RWPE1 (cell line): Measurements from ENCODE around the gene KRTAP29-1.

ENCODE experiments used
- CTCF ChIA-PET: fragments of 350-600 bp; sonication (Branson Sonifier 250); formaldehyde crosslinking; extraction: SDS; loops from one replicate; lab custom pipeline; 2021; lab: Yijun Ruan, JAX
- POLR2A ChIA-PET: fragments of 400-600 bp; formaldehyde crosslinking; extraction: SDS; loops from one replicate; lab custom pipeline; 2020; ENCODE audit warnings: antibody characterized with exemption; ENCODE audit not compliant: low non-redundant PET; lab: Yijun Ruan, JAX
- DNase-seq: peaks from one replicate; pipeline ENCODE4 v3.0.0; 2012; ENCODE audit warnings: low spot score
- H3K27ac ChIP-seq: fragments of 450-650 bp; 2 replicates; pipeline ENCODE4 v1.5.1; 2017
- CTCF ChIP-seq: fragments of 450-650 bp; conservative IDR thresholded peaks from 2 replicates; pipeline ENCODE4 v1.5.1; 2017; ENCODE audit warnings: low read depth, mild to moderate bottlenecking

KRTAP29-1 gene

GRCh38 chr17:41343029-41343428 is 40.4 kb upstream of the KRTAP29-1 start:
- ChIA-PET POLR2A (no interaction called here), CTCF (interaction anchor here (0.7 kb wide), 1 partner anchor 32 kb away, joined by 5 read pairs; no protein-coding TSS in a partner anchor)
- no peak overlapping the region for H3K27ac ChIP-seq
- DNase-seq: no peak
- no peak for TF ChIP-seq CTCF

- ChIA-PET CTCF (no interaction called here), POLR2A (no interaction called here)
- no peak for TF ChIP-seq CTCF
- no peak overlapping the region for H3K27ac ChIP-seq
- no peak for DNase-seq
These were observed 38.5 kb upstream of the KRTAP29-1 start for GRCh38 chr17:41340934-41341861.

GRCh38 chr17:41340494-41340893 is 37.8 kb upstream of the KRTAP29-1 start:
- ChIA-PET POLR2A (no interaction called here), CTCF (no interaction called here)
- no peak for DNase-seq
- no peak overlapping the region for H3K27ac ChIP-seq
- no peak for TF ChIP-seq CTCF

GRCh38 chr17:41339571-41340172 is 37.0 kb upstream of the KRTAP29-1 start:
- no peak for DNase-seq
- TF ChIP-seq CTCF: no peak
- ChIA-PET POLR2A (no interaction called here), CTCF (interaction anchor here (0.6 to 1.3 kb wide), 2 partner anchors 11 to 16 kb away, joined by 3 to 4 read pairs; no protein-coding TSS in a partner anchor)
- no peak overlapping the region for H3K27ac ChIP-seq

GRCh38 chr17:41338961-41339485 is 36.4 kb upstream of the KRTAP29-1 start:
- ChIA-PET CTCF (interaction anchor here (0.6 to 1.3 kb wide), 2 partner anchors 10 to 354 kb away, joined by 3 to 4 read pairs; no protein-coding TSS in a partner anchor), POLR2A (no interaction called here)
- H3K27ac ChIP-seq: no peak overlapping the region
- no peak for TF ChIP-seq CTCF
- peak; percentile 17 for DNase-seq

- no peak overlapping the region for H3K27ac ChIP-seq
- CTCF ChIA-PET: no interaction called here
- no peak for TF ChIP-seq CTCF
- no peak for DNase-seq
- POLR2A ChIA-PET: no interaction called here
These were observed 33.1 kb upstream of the KRTAP29-1 start for GRCh38 chr17:41335747-41336146.
